Measurements from ENCODE around the gene WWC2.

DNA sequence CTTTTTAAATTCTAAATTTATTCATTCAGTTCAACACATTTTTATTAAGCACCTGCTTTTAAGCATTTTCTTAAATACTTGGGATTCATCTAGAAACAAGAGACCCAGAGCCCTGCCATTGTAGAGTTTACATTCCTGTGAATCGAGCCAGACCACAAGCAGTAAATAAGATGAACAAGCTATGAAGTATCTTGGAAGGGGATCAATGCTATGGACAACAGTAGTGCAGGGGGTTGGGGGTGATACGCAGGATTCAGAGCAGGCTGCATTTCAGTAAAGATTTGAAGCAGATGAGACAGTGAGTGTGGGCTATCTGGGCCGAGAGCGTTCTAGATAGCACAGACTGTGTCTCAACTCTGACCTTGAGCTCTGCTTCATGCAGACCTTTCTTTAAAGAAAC lies 185.9 kb downstream of the WWC2 start:
- TF ChIP-seq, protein P1, sequence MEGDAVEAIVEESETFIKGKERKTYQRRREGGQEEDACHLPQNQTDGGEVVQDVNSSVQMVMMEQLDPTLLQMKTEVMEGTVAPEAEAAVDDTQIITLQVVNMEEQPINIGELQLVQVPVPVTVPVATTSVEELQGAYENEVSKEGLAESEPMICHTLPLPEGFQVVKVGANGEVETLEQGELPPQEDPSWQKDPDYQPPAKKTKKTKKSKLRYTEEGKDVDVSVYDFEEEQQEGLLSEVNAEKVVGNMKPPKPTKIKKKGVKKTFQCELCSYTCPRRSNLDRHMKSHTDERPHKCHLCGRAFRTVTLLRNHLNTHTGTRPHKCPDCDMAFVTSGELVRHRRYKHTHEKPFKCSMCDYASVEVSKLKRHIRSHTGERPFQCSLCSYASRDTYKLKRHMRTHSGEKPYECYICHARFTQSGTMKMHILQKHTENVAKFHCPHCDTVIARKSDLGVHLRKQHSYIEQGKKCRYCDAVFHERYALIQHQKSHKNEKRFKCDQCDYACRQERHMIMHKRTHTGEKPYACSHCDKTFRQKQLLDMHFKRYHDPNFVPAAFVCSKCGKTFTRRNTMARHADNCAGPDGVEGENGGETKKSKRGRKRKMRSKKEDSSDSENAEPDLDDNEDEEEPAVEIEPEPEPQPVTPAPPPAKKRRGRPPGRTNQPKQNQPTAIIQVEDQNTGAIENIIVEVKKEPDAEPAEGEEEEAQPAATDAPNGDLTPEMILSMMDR (IDR thresholded peaks at IDR 0.05; ENCODE audit: extremely low read depth in 1 of 2, insufficient read depth in 1 of 2, low read depth in 1 of 2, low read length in 2 of 2) = no peak
- TF ChIP-seq EZH2 (IDR thresholded peaks at IDR 0.05; ENCODE audit: borderline replicate concordance, low read depth, low read length, severe bottlenecking) = no peak
- no peak for TF ChIP-seq POLR2AphosphoS5 (IDR thresholded peaks at IDR 0.05; ENCODE audit: insufficient read depth, low read depth, low read length)
- TF ChIP-seq, protein P2, sequence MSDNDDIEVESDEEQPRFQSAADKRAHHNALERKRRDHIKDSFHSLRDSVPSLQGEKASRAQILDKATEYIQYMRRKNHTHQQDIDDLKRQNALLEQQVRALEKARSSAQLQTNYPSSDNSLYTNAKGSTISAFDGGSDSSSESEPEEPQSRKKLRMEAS (IDR thresholded peaks at IDR 0.05; ENCODE audit: insufficient read depth, insufficient read length) = no peak
- TF ChIP-seq POLR2A (IDR thresholded peaks at IDR 0.05; ENCODE audit: low read depth, low read length) = no peak
- no peak for TF ChIP-seq MYC (IDR thresholded peaks at IDR 0.05; ENCODE audit: low read depth, low read length)
- no peak for TF ChIP-seq FOS (IDR thresholded peaks at IDR 0.05; ENCODE audit: borderline replicate concordance, insufficient read depth, low read length)
- no peak for TF ChIP-seq JUN (IDR thresholded peaks at IDR 0.05; ENCODE audit: borderline replicate concordance, insufficient read depth, insufficient read length, low read depth)
- TF ChIP-seq GATA2 (IDR thresholded peaks at IDR 0.05; ENCODE audit: insufficient read depth, insufficient read length, low read depth, low read length) = no peak

All from endothelial cell of umbilical vein (primary cell).